Femur (tissue), 1 donor: Measurements from ENCODE around the gene MEX3C.

Source experiments
- DNase-seq: peaks from one replicate; pipeline ENCODE4 v3.0.0-alpha.2; 2017

Gene MEX3C

GRCh38 chr18:51191128-51191717 lies 6.3 kb downstream of the MEX3C start:
- no peak for DNase-seq

- no peak for DNase-seq
Measured at GRCh38 chr18:51190000-51190399, 7.5 kb downstream of the MEX3C start.

- DNase-seq, result no peak
Measured at GRCh38 chr18:51188024-51188701, 9.3 kb downstream of the MEX3C start.

- DNase-seq, result no peak
Measured at GRCh38 chr18:51185075-51185474, 12.4 kb downstream of the MEX3C start.

- no peak for DNase-seq
Measured at GRCh38 chr18:51184091-51184457, 13.4 kb downstream of the MEX3C start.

GRCh38 chr18:51183372-51184090 lies 13.9 kb downstream of the MEX3C start:
- no peak for DNase-seq

- no peak for DNase-seq
Measured at GRCh38 chr18:51182824-51183223, 14.7 kb downstream of the MEX3C start.

GRCh38 chr18:51171625-51172259 lies 25.7 kb downstream of the MEX3C start:
- no peak for DNase-seq

GRCh38 chr18:51171223-51171622 lies 26.3 kb downstream of the MEX3C start:
- no peak for DNase-seq

- DNase-seq, result no peak
Measured at GRCh38 chr18:51170664-51171063, 26.8 kb downstream of the MEX3C start.

GRCh38 chr18:51169731-51170130 lies 27.8 kb downstream of the MEX3C start:
- DNase-seq, result no peak

- DNase-seq, result no peak
Measured at GRCh38 chr18:51168960-51169662, 28.4 kb downstream of the MEX3C start.

GRCh38 chr18:51168026-51168742 lies 29.3 kb downstream of the MEX3C start:
- no peak for DNase-seq

GRCh38 chr18:51165296-51165695 lies 32.2 kb downstream of the MEX3C start:
- DNase-seq, result no peak

- DNase-seq, result no peak
Measured at GRCh38 chr18:51164761-51165281, 32.7 kb downstream of the MEX3C start.

- DNase-seq, result no peak
Measured at GRCh38 chr18:51164342-51164741, 33.1 kb downstream of the MEX3C start.

- DNase-seq, result no peak
Measured at GRCh38 chr18:51163543-51163942, 33.9 kb downstream of the MEX3C start.

- DNase-seq, result no peak
Measured at GRCh38 chr18:51162617-51163016, 34.9 kb downstream of the MEX3C start.

GRCh38 chr18:51160646-51161045 lies 36.8 kb downstream of the MEX3C start:
- DNase-seq, result no peak

- no peak for DNase-seq
Measured at GRCh38 chr18:51157215-51157614, 40.3 kb downstream of the MEX3C start.

GRCh38 chr18:51154431-51155063 lies 42.9 kb downstream of the MEX3C start:
- no peak for DNase-seq
